ENCODE results near the gene HEG1. TPM values are rescaled to one million over a fixed set of nuclear protein-coding genes. Genes with fewer than 3 reads are reported as not detected.

HEG1 gene
- total RNA-seq, 1 donor: 199 TPM

DNA sequence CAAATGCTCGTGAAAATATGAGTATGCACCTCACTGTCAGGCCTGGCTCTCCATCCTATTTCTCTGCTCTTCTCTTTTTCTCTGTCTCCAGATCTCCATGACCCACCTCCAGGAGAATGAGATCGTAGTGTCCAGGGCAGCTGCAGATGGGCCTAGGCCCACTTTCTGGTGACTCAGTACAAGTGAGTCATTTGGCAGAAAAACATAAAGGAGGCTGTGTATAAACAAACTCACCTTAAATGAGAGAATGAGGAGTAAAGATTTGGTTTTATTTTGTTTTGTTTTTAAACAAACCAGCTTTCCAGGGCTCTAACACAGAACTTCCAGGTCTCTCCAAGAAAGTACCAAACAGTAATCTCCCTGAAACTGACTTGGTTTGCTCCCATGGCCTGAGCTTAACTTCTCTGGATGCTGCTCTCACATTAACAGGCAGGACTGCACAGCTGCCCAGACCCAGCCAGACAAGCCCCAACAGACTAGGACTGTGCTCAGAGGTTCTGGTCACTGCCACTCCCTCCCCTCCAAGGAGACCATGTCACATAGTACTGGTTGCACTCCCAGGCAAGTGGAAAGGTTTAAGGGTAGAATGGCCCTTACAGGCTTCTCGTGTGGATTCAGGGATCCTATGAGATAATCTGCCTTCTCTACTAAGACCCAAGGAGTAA is 1.5 kb upstream of the HEG1 start:
- no peak overlapping the region for H3K4me3 ChIP-seq (ENCODE audit: low read depth, low read length)
- TF ChIP-seq, protein P1, sequence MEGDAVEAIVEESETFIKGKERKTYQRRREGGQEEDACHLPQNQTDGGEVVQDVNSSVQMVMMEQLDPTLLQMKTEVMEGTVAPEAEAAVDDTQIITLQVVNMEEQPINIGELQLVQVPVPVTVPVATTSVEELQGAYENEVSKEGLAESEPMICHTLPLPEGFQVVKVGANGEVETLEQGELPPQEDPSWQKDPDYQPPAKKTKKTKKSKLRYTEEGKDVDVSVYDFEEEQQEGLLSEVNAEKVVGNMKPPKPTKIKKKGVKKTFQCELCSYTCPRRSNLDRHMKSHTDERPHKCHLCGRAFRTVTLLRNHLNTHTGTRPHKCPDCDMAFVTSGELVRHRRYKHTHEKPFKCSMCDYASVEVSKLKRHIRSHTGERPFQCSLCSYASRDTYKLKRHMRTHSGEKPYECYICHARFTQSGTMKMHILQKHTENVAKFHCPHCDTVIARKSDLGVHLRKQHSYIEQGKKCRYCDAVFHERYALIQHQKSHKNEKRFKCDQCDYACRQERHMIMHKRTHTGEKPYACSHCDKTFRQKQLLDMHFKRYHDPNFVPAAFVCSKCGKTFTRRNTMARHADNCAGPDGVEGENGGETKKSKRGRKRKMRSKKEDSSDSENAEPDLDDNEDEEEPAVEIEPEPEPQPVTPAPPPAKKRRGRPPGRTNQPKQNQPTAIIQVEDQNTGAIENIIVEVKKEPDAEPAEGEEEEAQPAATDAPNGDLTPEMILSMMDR (IDR thresholded peaks at IDR 0.05; ENCODE audit: insufficient read depth, low read depth, low read length): no peak

DNA sequence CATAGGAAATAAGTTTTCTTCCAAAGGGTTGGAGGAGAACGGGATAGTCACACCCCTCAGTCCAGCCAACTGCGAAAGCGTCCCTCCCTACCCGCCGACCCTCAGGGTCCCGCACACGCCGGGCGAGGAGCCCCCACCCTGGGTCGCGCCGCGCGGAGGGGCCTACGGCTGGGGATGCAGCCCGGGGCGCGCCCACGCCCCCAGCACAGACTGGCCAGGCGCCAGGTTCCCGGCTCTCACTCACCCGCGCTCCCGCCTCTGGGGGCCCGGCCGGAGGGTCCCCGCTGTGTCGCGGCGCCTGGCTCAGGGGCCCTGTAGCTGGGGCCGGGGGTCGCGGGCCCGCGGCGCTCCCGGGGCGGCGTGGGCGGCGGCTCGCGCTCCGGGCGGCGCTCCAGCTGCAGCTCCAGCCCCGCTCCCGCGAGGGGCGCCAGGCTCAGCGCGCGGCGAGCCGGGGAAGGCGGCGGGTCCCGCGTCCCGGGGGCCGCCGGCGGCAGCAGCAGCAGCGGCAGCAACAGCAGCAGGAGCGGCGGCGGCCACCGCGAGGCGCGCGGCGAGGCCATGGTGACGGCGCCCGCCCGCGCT is 375 bp downstream of the HEG1 start:
- peak overlapping the region; percentile 76 for H3K4me3 ChIP-seq (ENCODE audit: low read depth, low read length)
- DNase-seq (ENCODE audit: low read depth): no peak
- TF ChIP-seq, protein P1 (IDR thresholded peaks at IDR 0.05; ENCODE audit: insufficient read depth, low read depth, low read length): no peak

More for the DNA sequence above, 1.5 kb upstream of the HEG1 start:
- DNase-seq (ENCODE audit: low read depth): peak; percentile 77

DNA sequence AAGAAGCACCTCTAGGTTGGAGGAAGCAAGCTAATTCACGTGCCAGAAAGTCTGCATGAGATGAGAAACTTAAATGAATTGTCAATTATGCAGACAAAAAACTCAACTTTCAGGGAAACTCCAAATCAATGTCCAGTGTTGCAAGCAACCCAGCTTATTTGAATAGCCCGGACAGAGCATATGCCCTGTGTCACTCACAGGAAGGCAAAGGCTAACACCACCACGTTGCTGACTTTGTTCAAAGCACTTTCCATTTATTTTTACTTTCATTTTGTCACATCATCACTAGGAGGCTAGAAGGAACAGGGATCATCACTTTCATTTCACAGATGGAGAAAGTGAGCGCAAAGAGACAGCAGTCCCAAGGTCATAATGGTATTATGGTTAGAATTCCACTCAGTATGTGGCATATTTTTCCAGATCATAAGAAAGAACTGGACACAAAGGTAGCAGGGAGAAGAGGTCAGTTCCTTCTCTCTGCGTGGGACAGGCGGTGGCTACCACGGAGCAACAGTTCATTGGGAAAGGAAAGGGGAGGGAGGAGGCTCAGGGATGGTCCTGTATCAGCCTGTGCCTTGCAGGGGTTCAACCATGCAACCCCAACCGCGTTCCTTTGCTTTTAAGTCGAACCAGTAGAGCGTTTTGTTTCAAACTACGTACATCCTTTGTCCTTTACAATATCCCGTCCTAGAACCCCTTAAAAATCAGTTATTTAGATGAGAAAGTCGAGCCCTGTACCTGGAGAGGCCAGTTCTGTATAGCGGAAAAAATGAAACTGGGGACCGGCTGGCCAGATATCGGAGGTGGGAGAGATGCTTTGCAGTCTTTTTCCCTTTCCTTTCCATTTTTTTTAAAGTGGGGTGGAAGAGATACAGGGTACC is 1.1 kb downstream of the HEG1 start:
- peak; percentile 79 for DNase-seq (ENCODE audit: low read depth)
- H3K4me3 ChIP-seq (ENCODE audit: low read depth, low read length): peak overlapping the region; percentile 76
- TF ChIP-seq, protein P1 (IDR thresholded peaks at IDR 0.05; ENCODE audit: insufficient read depth, low read depth, low read length): peak; percentile 28

DNA sequence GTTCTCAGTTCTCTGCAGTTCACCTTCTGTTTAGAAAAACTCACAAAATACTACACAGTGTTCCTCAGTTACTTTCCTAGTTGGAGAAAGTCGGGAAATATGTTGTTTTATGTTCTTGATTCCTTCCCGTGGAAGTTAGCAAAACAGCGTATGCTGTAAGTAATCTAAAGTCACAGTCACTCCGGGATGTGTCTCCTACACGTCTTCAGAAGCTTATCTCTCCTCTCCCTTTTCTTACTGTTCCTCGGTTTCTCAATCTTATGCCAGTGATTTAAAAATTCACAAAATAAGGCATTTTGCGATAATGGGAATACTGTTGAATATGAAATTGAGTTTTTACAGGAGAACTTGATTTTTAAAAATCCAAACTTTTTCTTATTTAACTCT is 1.7 kb downstream of the HEG1 start:
- TF ChIP-seq, protein P1 (IDR thresholded peaks at IDR 0.05; ENCODE audit: insufficient read depth, low read depth, low read length): no peak
- no peak for DNase-seq (ENCODE audit: low read depth)
- H3K4me3 ChIP-seq (ENCODE audit: low read depth, low read length): peak overlapping the region; percentile 76

DNA sequence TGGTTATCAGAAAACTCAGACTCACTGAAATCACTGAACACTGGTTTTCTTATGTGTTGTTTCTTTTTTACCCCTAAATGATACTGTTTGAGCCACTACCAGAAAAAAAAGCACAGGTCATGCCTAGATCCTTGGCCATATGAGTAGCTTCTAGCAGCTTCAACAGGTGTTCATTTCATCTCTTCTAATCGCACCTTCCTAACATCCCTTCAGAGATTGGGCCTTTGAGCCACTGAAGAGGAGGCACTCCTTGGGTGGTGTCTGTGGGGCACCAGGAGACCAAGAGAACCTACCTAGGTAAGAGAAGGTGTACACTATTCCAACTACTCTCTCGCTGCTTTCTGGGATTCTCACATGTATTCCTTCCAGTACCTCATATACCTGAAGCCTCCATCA is 2.5 kb downstream of the HEG1 start:
- DNase-seq (ENCODE audit: low read depth): no peak
- peak overlapping the region; percentile 76 for H3K4me3 ChIP-seq (ENCODE audit: low read depth, low read length)
- TF ChIP-seq, protein P1 (IDR thresholded peaks at IDR 0.05; ENCODE audit: insufficient read depth, low read depth, low read length): no peak

DNA sequence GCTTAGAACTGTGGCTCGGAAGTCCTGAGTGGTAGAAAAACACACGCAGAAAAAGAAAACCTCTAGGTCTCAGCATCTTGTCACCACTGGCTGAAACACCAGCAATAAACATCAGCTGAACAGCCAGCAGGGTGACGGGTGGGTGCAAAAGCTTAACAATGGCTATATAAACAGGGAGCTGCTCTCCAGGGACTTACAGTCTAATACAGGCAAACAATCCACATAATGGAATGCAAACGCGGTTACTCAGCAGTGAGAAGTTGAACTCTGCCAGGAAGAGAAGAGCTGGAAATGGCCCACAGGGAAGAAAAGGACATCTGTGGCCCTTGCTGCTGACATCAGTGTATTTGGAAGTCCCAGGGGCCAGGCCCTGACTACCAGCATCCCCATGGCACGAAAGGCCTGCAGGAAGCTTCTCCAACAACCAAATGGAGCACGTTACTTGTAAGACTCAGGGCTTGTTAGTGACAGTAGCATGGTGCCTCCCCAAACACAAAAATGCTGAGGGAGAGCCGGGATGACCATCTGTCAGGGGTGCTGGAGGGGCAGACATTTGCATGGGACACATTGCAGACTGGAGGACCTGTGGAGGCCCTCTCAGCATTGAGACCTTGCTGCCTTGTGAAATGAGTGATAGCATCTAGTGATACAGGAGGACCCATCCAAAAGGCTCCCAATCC is 3.0 kb downstream of the HEG1 start:
- DNase-seq (ENCODE audit: low read depth): peak; percentile 83
- TF ChIP-seq, protein P1 (IDR thresholded peaks at IDR 0.05; ENCODE audit: insufficient read depth, low read depth, low read length): peak; percentile 3
- peak overlapping the region; percentile 76 for H3K4me3 ChIP-seq (ENCODE audit: low read depth, low read length)
